HCT116 (cell line): ENCODE results near the gene DNM1L.

ENCODE experiments used
- CEBPB ChIP-seq: IDR thresholded peaks from 2 replicates; pipeline ENCODE4 v1.6.1; 2012; ENCODE audit warnings: low read depth
- CTCF ChIP-seq, 3 experiments: fragments of 200-600 bp in 1 of 3; sonication (generic) in 1 of 3; IDR thresholded peaks in 2 of 3; conservative IDR thresholded peaks in 1 of 3; 2 replicates each; pipeline ENCODE4 v1.5.1; 2012 to 2017; ENCODE audit warnings: low read depth in 2 of 3, low read length in 2 of 3, antibody characterized with exemption in 1 of 3, borderline replicate concordance in 1 of 3, control low read depth in 1 of 3, mild to moderate bottlenecking in 1 of 3, mixed read lengths in 1 of 3, mixed run types in 1 of 3, moderate library complexity in 1 of 3; ENCODE audit not compliant: insufficient read depth in 1 of 3
- EGR1 ChIP-seq: IDR thresholded peaks from 2 replicates; pipeline ENCODE4 v1.6.1; 2012; ENCODE audit warnings: low read depth
- ELF1 ChIP-seq: IDR thresholded peaks from 2 replicates; pipeline ENCODE4 v1.6.1; 2012; ENCODE audit warnings: low read depth, borderline replicate concordance
- EZH2phosphoT487 ChIP-seq: fragments of 200-600 bp; IDR thresholded peaks from 2 replicates; pipeline ENCODE4 v1.6.1; 2018; ENCODE audit warnings: antibody characterized with exemption, borderline replicate concordance
- MAX ChIP-seq: IDR thresholded peaks from 2 replicates; pipeline ENCODE4 v1.6.1; 2012
- POLR2A ChIP-seq: IDR thresholded peaks from 2 replicates; pipeline ENCODE4 v1.7.0; 2011; ENCODE audit warnings: borderline replicate concordance; ENCODE audit not compliant: insufficient read depth, insufficient read length; ENCODE audit errors: extremely low read depth
- POLR2AphosphoS5 ChIP-seq: IDR thresholded peaks from 2 replicates; pipeline ENCODE4 v1.6.1; 2011; ENCODE audit warnings: mild to moderate bottlenecking, low read depth, low read length, moderate library complexity
- RAD21 ChIP-seq: IDR thresholded peaks from 2 replicates; pipeline ENCODE4 v1.6.1; 2012; ENCODE audit warnings: low read depth, mild to moderate bottlenecking
- REST ChIP-seq: IDR thresholded peaks from 2 replicates; pipeline ENCODE4 v1.6.1; 2012; ENCODE audit warnings: low read depth
- SRF ChIP-seq: IDR thresholded peaks from 2 replicates; pipeline ENCODE4 v1.6.1; 2012; ENCODE audit warnings: low read depth
- TCF7L2 ChIP-seq: IDR thresholded peaks from 2 replicates; pipeline ENCODE4 v1.7.0; 2011; ENCODE audit warnings: borderline replicate concordance, inconsistent platforms; ENCODE audit not compliant: insufficient read depth, insufficient read length; ENCODE audit errors: extremely low read depth
- ZBTB33 ChIP-seq: IDR thresholded peaks from 2 replicates; pipeline ENCODE4 v1.6.1; 2011; ENCODE audit warnings: mild to moderate bottlenecking, low read length, moderate library complexity; ENCODE audit not compliant: insufficient replicate concordance; ENCODE audit errors: extremely low read depth
- ZFX ChIP-seq: fragments of 450-650 bp; IDR thresholded peaks from 2 replicates; pipeline ENCODE4 v1.6.1; 2017

GRCh38 chr12:32708926-32709325 is 29.8 kb downstream of the DNM1L start:
- no peak for TF ChIP-seq CTCF (IDR thresholded peaks at IDR 0.05 in 2 of 3, conservative IDR thresholded peaks at IDR 0.05 in 1 of 3; ENCODE audit: borderline replicate concordance in 1 of 3, insufficient read depth in 1 of 3, low read depth in 2 of 3, low read length in 2 of 3)
- TF ChIP-seq CEBPB: no peak
- no peak for TF ChIP-seq EGR1
- TF ChIP-seq ZFX: no peak
- no peak for TF ChIP-seq REST
- TF ChIP-seq ELF1: no peak
- TF ChIP-seq POLR2A: no peak
- no peak for TF ChIP-seq ZBTB33
- no peak for TF ChIP-seq POLR2AphosphoS5
- no peak for TF ChIP-seq RAD21
- no peak for TF ChIP-seq SRF
- TF ChIP-seq EZH2phosphoT487: no peak
- no peak for TF ChIP-seq TCF7L2
- TF ChIP-seq MAX: no peak
